K562 (cell line): ENCODE results near the gene PRR36. TPM values are rescaled to one million over a fixed set of nuclear protein-coding genes. Genes with fewer than 3 reads are reported as not detected.

Experiments used
- ATAC-seq: fragments of 200-7000 bp; cut with Tn5 transposase; 3 replicates; pipeline ENCODE4 v1.9.1; 2020; ENCODE audit warnings: moderate library complexity
- BruUV-seq: library from RNA; stranded (reverse); fragments of 400-500 nt; replicated peaks from 2 replicates; lab custom pipeline; 2021; lab: Mats Ljungman, UMichigan
- CTCF ChIA-PET: fragments of 300-600 bp; formaldehyde crosslinking; extraction: SDS; loops from one replicate; lab custom pipeline; 2021; ENCODE audit warnings: low intra/inter-chr PET ratio; lab: Yijun Ruan, JAX
- POLR2A ChIA-PET: fragments of 300-600, 350-650 bp; sonication (Branson Sonifier 250); formaldehyde crosslinking; extraction: SDS; loops from one replicate; lab custom pipeline; 2021; ENCODE audit warnings: antibody characterized with exemption, inconsistent platforms; lab: Yijun Ruan, JAX
- DNase-seq, 4 experiments: peaks; one replicate each; pipeline versions ENCODE4 v3.0.0 to v3.0.0-alpha.2; 2011 to 2018; ENCODE audit warnings: low spot score in 3 of 4, mixed read lengths in 3 of 4; ENCODE audit errors: extremely low read depth in 1 of 4
- FAIRE-seq: peaks from 2 replicates; lab custom pipeline; 2011; peaks lifted over from hg19 to GRCh38; lab: Jason Lieb, UNC
- H2AFZ ChIP-seq: 2 replicates; pipeline ENCODE4 v1.6.0; 2011; ENCODE audit warnings: low read depth, low read length, control low read depth, inconsistent platforms
- H3K27ac ChIP-seq: fragments of 200-600 bp; 3 replicates; pipeline ENCODE4 v1.8.0; 2011; ENCODE audit warnings: low read depth, mild to moderate bottlenecking, control low read depth, inconsistent platforms, low read length, moderate library complexity, mixed read lengths; ENCODE audit errors: extremely low read depth
- H3K27me3 ChIP-seq, 2 experiments: fragments of 300-600 bp in 1 of 2; 2 replicates in 1 of 2; 3 replicates in 1 of 2; pipeline versions ENCODE4 v1.6.0 to v1.8.0; 2011; ENCODE audit warnings: inconsistent platforms in 2 of 2, low read length in 2 of 2, mild to moderate bottlenecking in 1 of 2, mixed read lengths in 1 of 2, moderate library complexity in 1 of 2; ENCODE audit not compliant: control insufficient read depth in 2 of 2, insufficient read depth in 2 of 2
- H3K36me3 ChIP-seq: fragments of 300-600 bp; 3 replicates; pipeline ENCODE4 v1.8.0; 2011; ENCODE audit warnings: mild to moderate bottlenecking, low read length, inconsistent platforms; ENCODE audit not compliant: control insufficient read depth, insufficient read depth
- H3K4me1 ChIP-seq, 2 experiments: fragments of 200-600 bp in 1 of 2; replicated peaks in 1 of 2; 2 replicates in 1 of 2; 3 replicates in 1 of 2; pipeline versions ENCODE4 v1.5.1 to v1.8.0; 2011; ENCODE audit warnings: inconsistent platforms in 2 of 2, low read length in 2 of 2, mild to moderate bottlenecking in 1 of 2, mixed read lengths in 1 of 2, moderate library complexity in 1 of 2; ENCODE audit not compliant: control insufficient read depth in 2 of 2, insufficient read depth in 2 of 2
- H3K4me2 ChIP-seq: 2 replicates; pipeline ENCODE4 v1.6.1; 2011; ENCODE audit warnings: low read length, control low read depth, inconsistent platforms, mixed read lengths; ENCODE audit not compliant: insufficient read depth
- H3K4me3 ChIP-seq: fragments of 200-600 bp; sonication (generic), shearing (Covaris generic); 2 replicates; pipeline ENCODE4 v1.5.1; 2016; ENCODE audit warnings: control low read depth, inconsistent platforms
- H3K79me2 ChIP-seq: fragments of 200-600 bp; 3 replicates; pipeline ENCODE4 v1.8.0; 2011; ENCODE audit warnings: low read length, inconsistent platforms; ENCODE audit not compliant: control insufficient read depth, insufficient read depth
- H3K9ac ChIP-seq, 2 experiments: 2 replicates each; pipeline versions ENCODE4 v1.6.0 to v1.6.1; 2011; ENCODE audit warnings: low read depth in 2 of 2, low read length in 2 of 2, control low read depth in 1 of 2, inconsistent platforms in 1 of 2, mild to moderate bottlenecking in 1 of 2, mixed read lengths in 1 of 2; ENCODE audit not compliant: insufficient read depth in 1 of 2
- H3K9me1 ChIP-seq: one replicate; pipeline ENCODE4 v1.6.0; 2011; ENCODE audit warnings: inconsistent platforms, mild to moderate bottlenecking, low read length, moderate library complexity; ENCODE audit not compliant: control insufficient read depth, insufficient read depth
- H3K9me3 ChIP-seq: replicated peaks from 2 replicates; pipeline ENCODE4 v1.5.1; 2011; ENCODE audit warnings: low read depth, low read length, inconsistent platforms; ENCODE audit not compliant: control insufficient read depth, insufficient read depth
- H4K20me1 ChIP-seq: replicated peaks from 2 replicates; pipeline ENCODE4 v1.6.1; 2011; ENCODE audit warnings: low read length, inconsistent platforms, mixed read lengths; ENCODE audit not compliant: control insufficient read depth, insufficient read depth
- BDP1 ChIP-seq: IDR thresholded peaks from 3 replicates; pipeline ENCODE4 v1.6.1; 2011; ENCODE audit not compliant: insufficient read length, insufficient read depth
- GTF2B ChIP-seq: IDR thresholded peaks from 2 replicates; pipeline ENCODE4 v1.6.1; 2011; ENCODE audit not compliant: insufficient read length; ENCODE audit errors: extremely low read depth
- MAFF ChIP-seq: IDR thresholded peaks from 2 replicates; pipeline ENCODE4 v1.6.1; 2012; ENCODE audit warnings: low read length, improper control_type of control experiment
- MED1 ChIP-seq: sonication (generic); formaldehyde crosslinking; IDR thresholded peaks from 2 replicates; pipeline ENCODE4 v1.8.1; 2023; ENCODE audit warnings: missing genetic modification reagents, borderline replicate concordance
- NRF1 ChIP-seq, 2 experiments: fragments of 450-650 bp; IDR thresholded peaks in 1 of 2; conservative IDR thresholded peaks in 1 of 2; 2 replicates each; pipeline ENCODE4 v1.6.1; 2014; ENCODE audit warnings: mild to moderate bottlenecking in 2 of 2
- PHB2 ChIP-seq: fragments of 450-650 bp; IDR thresholded peaks from 2 replicates; pipeline ENCODE4 v1.6.1; 2017; ENCODE audit warnings: low read depth
- POLR3A ChIP-seq: IDR thresholded peaks from 2 replicates; pipeline ENCODE4 v1.6.1; 2011; ENCODE audit warnings: borderline replicate concordance, mild to moderate bottlenecking, moderate library complexity; ENCODE audit not compliant: insufficient read length, insufficient read depth; ENCODE audit errors: extremely low read depth
- RAD51 ChIP-seq: fragments of 450-650 bp; IDR thresholded peaks from 2 replicates; pipeline ENCODE4 v1.7.1; 2016; ENCODE audit warnings: low read depth, mild to moderate bottlenecking, borderline replicate concordance
- RBM34 ChIP-seq: fragments of 200-400 bp; formaldehyde crosslinking; IDR thresholded peaks from 2 replicates; pipeline ENCODE4 v1.6.1; 2018; ENCODE audit warnings: low read length, borderline replicate concordance; ENCODE audit not compliant: insufficient read depth
- SAFB2 ChIP-seq: fragments of 200-400 bp; formaldehyde crosslinking; IDR thresholded peaks from 2 replicates; pipeline ENCODE4 v1.6.1; 2018; ENCODE audit warnings: borderline replicate concordance, low read length, low read depth, moderate library complexity; ENCODE audit not compliant: severe bottlenecking
- ZBTB5 ChIP-seq: fragments of 450-650 bp; IDR thresholded peaks from 2 replicates; pipeline ENCODE4 v1.6.1; 2017; ENCODE audit warnings: antibody characterized with exemption
- ZNF24 ChIP-seq: fragments of 450-650 bp; IDR thresholded peaks from 2 replicates; pipeline ENCODE4 v1.6.1; 2016
- ZNF277 ChIP-seq: fragments of 250-450 bp; sonication (Bioruptor Pico); IDR thresholded peaks from 2 replicates; pipeline ENCODE4 v1.8.0; 2022; ENCODE audit warnings: inconsistent platforms, mild to moderate bottlenecking, moderate library complexity, borderline replicate concordance
- ZNF518B ChIP-seq: fragments of 250-450 bp; sonication (Bioruptor Pico); IDR thresholded peaks from 2 replicates; pipeline ENCODE4 v1.5.0; 2021; ENCODE audit warnings: mild to moderate bottlenecking, moderate library complexity
- WGBS: fragments of 100-300 bp; shearing (Covaris generic); methylation state at CpG from one replicate; pipeline ENCODE4 v1.1.6; 2016; ENCODE audit warnings: low coverage, mixed read lengths; ENCODE audit not compliant: insufficient coverage; ENCODE audit errors: missing lambda C conversion rate; 5-methylcytosine and 5-hydroxymethylcytosine counted together
- in situ Hi-C: fragments of 300-500 bp; cut with MboI; formaldehyde crosslinking; loops from 4 replicates; pipeline ENCODE4 v1.15.0; 2018; ENCODE audit warnings: inconsistent platforms, mixed read lengths
- intact Hi-C: fragments of 100-400 bp; cut with micrococcal nuclease; formaldehyde crosslinking; loops from 2 replicates; pipeline ENCODE4 v1.14.2; 2022
- polyA plus RNA-seq, 8 experiments: library from polyadenylated mRNA; depleted of rRNA in 4 of 8; stranded (reverse) in 5 of 8; unstranded in 3 of 8; fragments of >200 nt; fragmentation: Nextera tagmentation in 2 of 8; fragmentation: Illumina TruSeq in 1 of 8; extraction: Ambion mirVana in 2 of 8; extraction: Trizol in 1 of 8; gene quantifications; 2 replicates each; pipeline versions ENCODE4 v1.2.1 to v1.2.3, GENCODE V29; 2011 to 2014; ENCODE audit warnings: inconsistent platforms in 1 of 8, missing spikeins in 1 of 8
- total RNA-seq, 7 experiments: library from RNA; depleted of rRNA in 6 of 7; stranded (reverse); fragments of >200 nt in 6 of 7; fragmentation: Illumina TruSeq in 2 of 7; extraction: Trizol in 2 of 7; gene quantifications; 2 replicates each; pipeline versions ENCODE4 v1.2.1 to v1.2.3, GENCODE V29; 2011 to 2021; ENCODE audit warnings: low replicate concordance in 1 of 7

Gene PRR36
- total and polyA plus RNA-seq, 9 of the 15 experiments (the other 6 are each of a cell fraction or from before 2014, with no cell fraction given) = 0.05 to 0.42 (median 0.06) TPM; not detected in 6

- Histone ChIP-seq H3K9ac (peak overlapping the region; percentile 54 to 88; a peak in 3 of 4 replicates), H3K4me3 (peak overlapping the region; percentile 75), H3K27me3 (no peaks in the 10 kb centered on the region; a peak in 1 of 5 replicates), H3K79me2 (no peaks in the 10 kb centered on the region), H2AFZ (peak overlapping the region; percentile 99), H4K20me1 (peaks cover 13% of the 10 kb centered on the region), H3K4me2 (peak overlapping the region; percentile 83; the same call in 1 of the 2 replicates), H3K27ac (peak overlapping the region; percentile 71; the same call in 2 of the 3 replicates), H3K36me3 (no peaks in the 10 kb centered on the region), H3K4me1 (peaks cover 15 to 89% of the 10 kb centered on the region in 2 experiments; a peak in 4 of 5 replicates), H3K9me1 (no peaks in the 10 kb centered on the region), H3K9me3 (no peaks in the 10 kb centered on the region)
- in situ Hi-C loops (no loop called here), intact Hi-C loops (no loop called here)
- ChIA-PET CTCF (interaction anchor here (1.2 kb wide), 1 partner anchor 17 kb away, joined by 3 read pairs; no protein-coding TSS in a partner anchor), POLR2A (interaction anchor here (0.6 to 2.0 kb wide), 14 partner anchors 11 to 784 kb away, joined by 3 to 16 read pairs (median 4); partner anchors contain the start of genes MAP2K7, PET100, SNAPC2 and XAB2)
- DNase-seq = peak; percentile 67 to 81 (median 72)
- BruUV-seq = no TSS peak
- WGBS = 0% methylated on average over 13 of the region's 47 CpGs
- peak; percentile 60 for ATAC-seq
- FAIRE-seq = peak; percentile 69
- TF ChIP-seq BDP1 (no peak), SAFB2 (no peak), ZBTB5 (no peak), MED1 (CRISPR knock-in tag) (0 out of 2 replicates have a peak, but pooled peaks have one; percentile 2), MAFF (no peak), RBM34 (peak; percentile 70; the same call in 1 of the 2 replicates), RAD51 (no peak), ZNF518B (CRISPR knock-in tag) (no peak), GTF2B (no peak), POLR3A (no peak), ZNF24 (no peak), NRF1 (conservative IDR thresholded peaks at IDR 0.05 in 1 of 2, IDR thresholded peaks at IDR 0.05 in 1 of 2) (peak; percentile 27 to 42; a peak in 2 of 4 replicates), ZNF277 (CRISPR knock-in tag) (no peak), PHB2 (no peak)
Measured at GRCh38 chr19:7869453-7869909, 4.7 kb downstream of the PRR36 start.
